H1 (cell line): ENCODE data around the gene SLX9. TPM values are rescaled to one million over a fixed set of nuclear protein-coding genes. Genes with fewer than 3 reads are reported as not detected.

Source experiments
- CTCF ChIA-PET: fragments of 300-600 bp; sonication (Branson Sonifier 250); formaldehyde crosslinking; loops from one replicate; lab custom pipeline; 2021; ENCODE audit not compliant: partially characterized antibody; lab: Charles Lee
- POLR2A ChIA-PET: fragments of 300-600 bp; sonication (Branson Sonifier 250); formaldehyde crosslinking; loops from one replicate; lab custom pipeline; 2021; ENCODE audit warnings: inconsistent platforms; ENCODE audit not compliant: partially characterized antibody; lab: Charles Lee
- DNase-seq, 2 experiments: peaks; one replicate each; pipeline versions ENCODE4 v3.0.0 to v3.0.0-alpha.2; 2010 to 2022; ENCODE audit warnings: low spot score in 2 of 2, low read depth in 1 of 2, mixed read lengths in 1 of 2
- FAIRE-seq: peaks from 2 replicates; lab custom pipeline; 2011; peaks lifted over from hg19 to GRCh38; lab: Jason Lieb, UNC
- H2AFZ ChIP-seq: 2 replicates; pipeline ENCODE4 v1.8.1; 2012; ENCODE audit warnings: low read length, inconsistent platforms
- H2AK5ac ChIP-seq: 2 replicates; pipeline ENCODE4 v1.6.1; 2013; ENCODE audit warnings: low read depth, low read length
- H2BK120ac ChIP-seq: replicated peaks from 2 replicates; pipeline ENCODE3; 2013; ENCODE audit warnings: low read depth, low read length, inconsistent platforms
- H2BK12ac ChIP-seq: 2 replicates; pipeline ENCODE4 v1.6.1; 2013; ENCODE audit warnings: low read depth, low read length
- H2BK15ac ChIP-seq: 2 replicates; pipeline ENCODE4 v1.6.1; 2013; ENCODE audit warnings: low read length
- H2BK20ac ChIP-seq: 2 replicates; pipeline ENCODE4 v1.6.1; 2013; ENCODE audit warnings: low read length
- H2BK5ac ChIP-seq: 2 replicates; pipeline ENCODE4 v1.6.1; 2013; ENCODE audit warnings: low read depth, low read length
- H3K14ac ChIP-seq: 2 replicates; pipeline ENCODE4 v1.6.1; 2013; ENCODE audit warnings: inconsistent platforms; ENCODE audit not compliant: insufficient read length
- H3K18ac ChIP-seq: 2 replicates; pipeline ENCODE4 v1.6.1; 2013; ENCODE audit warnings: low read length; ENCODE audit errors: extremely low read depth
- H3K23ac ChIP-seq: 2 replicates; pipeline ENCODE4 v1.6.1; 2013; ENCODE audit warnings: inconsistent platforms; ENCODE audit not compliant: insufficient read length
- H3K23me2 ChIP-seq: 2 replicates; pipeline ENCODE4 v1.6.1; 2013; ENCODE audit warnings: low read depth, low read length
- H3K27ac ChIP-seq: 2 replicates; pipeline ENCODE4 v1.6.1; 2011; ENCODE audit warnings: low read depth, low read length, inconsistent platforms
- H3K27me3 ChIP-seq, 4 experiments: replicated peaks in 1 of 4; 1 replicate in 1 of 4; 2 replicates in 3 of 4; pipeline versions ENCODE4 v1.6.1 to v1.8.1; 2011 to 2013; ENCODE audit warnings: low read length in 3 of 4, mild to moderate bottlenecking in 3 of 4, inconsistent platforms in 2 of 4, mixed read lengths in 2 of 4, moderate library complexity in 1 of 4; ENCODE audit not compliant: control insufficient read depth in 3 of 4, insufficient read depth in 3 of 4; ENCODE audit errors: extremely low read depth in 1 of 4
- H3K36me3 ChIP-seq, 4 experiments: 2 replicates each; pipeline versions ENCODE4 v1.6.1 to v1.8.1; 2011 to 2013; ENCODE audit warnings: mild to moderate bottlenecking in 4 of 4, low read length in 3 of 4, moderate library complexity in 2 of 4, control low read depth in 1 of 4, inconsistent platforms in 1 of 4; ENCODE audit not compliant: insufficient read depth in 4 of 4, control insufficient read depth in 2 of 4
- H3K4ac ChIP-seq: replicated peaks from 2 replicates; pipeline ENCODE3; 2013; ENCODE audit warnings: low read length, low read depth, mixed read lengths, inconsistent platforms; ENCODE audit not compliant: insufficient read length
- H3K4me1 ChIP-seq, 4 experiments: replicated peaks in 1 of 4; 1 replicate in 1 of 4; 2 replicates in 3 of 4; pipeline versions ENCODE4 v1.6.1 to v1.8.1; 2011 to 2013; ENCODE audit warnings: low read length in 3 of 4, inconsistent platforms in 2 of 4, mixed read lengths in 1 of 4; ENCODE audit not compliant: insufficient read depth in 4 of 4, control insufficient read depth in 3 of 4
- H3K4me2 ChIP-seq, 2 experiments: 2 replicates each; pipeline versions ENCODE4 v1.6.1 to v1.8.1; 2011 to 2013; ENCODE audit warnings: low read depth in 2 of 2, low read length in 2 of 2, control low read depth in 1 of 2, inconsistent platforms in 1 of 2, mild to moderate bottlenecking in 1 of 2; ENCODE audit not compliant: insufficient read depth in 1 of 2
- H3K4me3 ChIP-seq, 4 experiments: fragments of 200-600, 300-600 bp in 1 of 4; sonication (generic), shearing (Covaris generic), sonication (Bioruptor Twin) in 1 of 4; 2 replicates each; pipeline versions ENCODE4 v1.5.1 to v1.8.1; 2011 to 2016; ENCODE audit warnings: low read length in 4 of 4, low read depth in 3 of 4, control low read depth in 2 of 4, inconsistent platforms in 2 of 4, mild to moderate bottlenecking in 2 of 4, mixed read lengths in 1 of 4, moderate library complexity in 1 of 4; ENCODE audit not compliant: insufficient read depth in 2 of 4; ENCODE audit errors: extremely low read depth in 1 of 4
- H3K56ac ChIP-seq: replicated peaks from 2 replicates; pipeline ENCODE3; 2013; ENCODE audit warnings: low read depth, mild to moderate bottlenecking, mixed read lengths, low read length, inconsistent platforms; ENCODE audit not compliant: insufficient read length
- H3K79me1 ChIP-seq: 2 replicates; pipeline ENCODE4 v1.6.1; 2013; ENCODE audit warnings: low read depth, low read length, control low read depth
- H3K79me2 ChIP-seq, 2 experiments: 2 replicates each; pipeline versions ENCODE4 v1.6.1 to v1.8.1; 2012 to 2013; ENCODE audit warnings: low read length in 2 of 2, mild to moderate bottlenecking in 2 of 2, inconsistent platforms in 1 of 2; ENCODE audit not compliant: insufficient read depth in 2 of 2, control insufficient read depth in 1 of 2
- H3K9ac ChIP-seq, 4 experiments: replicated peaks in 1 of 4; 1 replicate in 1 of 4; 2 replicates in 3 of 4; pipeline versions ENCODE4 v1.6.1 to v1.8.1; 2011 to 2013; ENCODE audit warnings: low read depth in 3 of 4, low read length in 3 of 4, control low read depth in 2 of 4, mild to moderate bottlenecking in 2 of 4, moderate library complexity in 2 of 4, inconsistent platforms in 1 of 4; ENCODE audit errors: extremely low read depth in 1 of 4
- H3K9me3 ChIP-seq, 2 experiments: 2 replicates each; pipeline versions ENCODE4 v1.6.1 to v1.8.1; 2012 to 2013; ENCODE audit warnings: mild to moderate bottlenecking in 2 of 2, moderate library complexity in 2 of 2, control low read depth in 1 of 2, inconsistent platforms in 1 of 2, low read depth in 1 of 2, low read length in 1 of 2, mixed read lengths in 1 of 2; ENCODE audit not compliant: insufficient read depth in 2 of 2
- H4K20me1 ChIP-seq, 2 experiments: replicated peaks in 1 of 2; 2 replicates each; pipeline versions ENCODE3 to v1.8.1; 2011 to 2013; ENCODE audit warnings: inconsistent platforms in 2 of 2, low read length in 2 of 2, mild to moderate bottlenecking in 1 of 2; ENCODE audit not compliant: insufficient read depth in 2 of 2, control insufficient read depth in 1 of 2
- H4K5ac ChIP-seq: 2 replicates; pipeline ENCODE4 v1.6.1; 2013; ENCODE audit warnings: low read length, low read depth, mixed read lengths, inconsistent platforms; ENCODE audit not compliant: insufficient read length
- H4K8ac ChIP-seq: 2 replicates; pipeline ENCODE4 v1.8.0; 2013; ENCODE audit warnings: mild to moderate bottlenecking, moderate library complexity, low read length, inconsistent platforms; ENCODE audit not compliant: insufficient read depth; ENCODE audit errors: extremely low read depth
- H4K91ac ChIP-seq: replicated peaks from 2 replicates; pipeline ENCODE3; 2013; ENCODE audit warnings: low read length, mixed read lengths, inconsistent platforms; ENCODE audit not compliant: insufficient read length
- KDM1A ChIP-seq: fragments of 200-600, 300-600 bp; sonication (generic); IDR thresholded peaks from 2 replicates; pipeline ENCODE4 v1.7.1; 2016; ENCODE audit warnings: mild to moderate bottlenecking, low read length, borderline replicate concordance
- MAFK ChIP-seq: IDR thresholded peaks from 2 replicates; pipeline ENCODE4 v1.6.1; 2012; ENCODE audit warnings: low read depth, mild to moderate bottlenecking, improper control_type of control experiment, low read length
- POU5F1 ChIP-seq: IDR thresholded peaks from 2 replicates; pipeline ENCODE4 v1.6.1; 2011; ENCODE audit warnings: low read depth, mild to moderate bottlenecking, low read length, moderate library complexity
- SP4 ChIP-seq: IDR thresholded peaks from 2 replicates; pipeline ENCODE4 v1.6.1; 2012; ENCODE audit warnings: low read length, inconsistent platforms
- WGBS, 2 experiments: shearing (Covaris generic) in 1 of 2; methylation state at CpG; one replicate each; pipeline versions ENCODE4 v1.1.6 to v1.1.7; 2013 to 2015; ENCODE audit warnings: low lambda C conversion rate in 2 of 2, mixed read lengths in 2 of 2, inconsistent platforms in 1 of 2, low coverage in 1 of 2, missing lambda C conversion rate in 1 of 2; ENCODE audit not compliant: insufficient replicate concordance in 2 of 2, insufficient coverage in 1 of 2, insufficient read length in 1 of 2; ENCODE audit errors: extremely low coverage in 1 of 2, missing lambda C conversion rate in 1 of 2; 5-methylcytosine and 5-hydroxymethylcytosine counted together
- polyA plus RNA-seq, 7 experiments: library from polyadenylated mRNA; depleted of rRNA in 3 of 7; stranded (reverse) in 5 of 7; unstranded in 2 of 7; fragments of >200 nt in 5 of 7; fragments of 200-250 nt in 2 of 7; gene quantifications; 1 replicate in 5 of 7; 2 replicates in 1 of 7; 4 replicates in 1 of 7; pipeline versions ENCODE4 v1.2.1 to v1.2.3, GENCODE V29; 2011 to 2013; ENCODE audit warnings: missing spikeins in 2 of 7, mixed read lengths in 2 of 7
- total RNA-seq: library from RNA; stranded (reverse); fragmentation: NEBNext Ultra II Directional; extraction: Animal tissue kit (Norgen Biotek cat#: 25700); gene quantifications from 2 replicates; pipeline ENCODE4 v1.2.1, GENCODE V29; 2021
- TF ChIP-seq, protein P1 (sequence below): IDR thresholded peaks from 2 replicates; pipeline ENCODE4 v1.6.1; 2012; ENCODE audit warnings: inconsistent platforms

Gene SLX9
- total and polyA plus RNA-seq, 2 of the 8 experiments (the other 6 are each of a cell fraction or from before 2014, with no cell fraction given) = 17.7 to 57.3 TPM

- no peak overlapping the region for H3K9ac ChIP-seq
- 90% methylated on average over 25 of the region's 28 CpGs; no CpG with 5 or more reads in 1 of the 2 experiments for WGBS, 2 experiments
- H3K4me2 ChIP-seq = no peak overlapping the region
- H2BK20ac ChIP-seq = no peak overlapping the region
- H3K56ac ChIP-seq = no peak overlapping the region
- no peak overlapping the region for H3K4ac ChIP-seq
- H2BK12ac ChIP-seq = no peak overlapping the region
- H2BK5ac ChIP-seq = no peak overlapping the region
- peaks cover 0 to 3% of the 10 kb centered on the region in 2 experiments; a peak in 1 of 4 replicates for H3K9me3 ChIP-seq
- TF ChIP-seq POU5F1 = no peak
- TF ChIP-seq SP4 = no peak
- TF ChIP-seq KDM1A = no peak
- TF ChIP-seq, protein P1, sequence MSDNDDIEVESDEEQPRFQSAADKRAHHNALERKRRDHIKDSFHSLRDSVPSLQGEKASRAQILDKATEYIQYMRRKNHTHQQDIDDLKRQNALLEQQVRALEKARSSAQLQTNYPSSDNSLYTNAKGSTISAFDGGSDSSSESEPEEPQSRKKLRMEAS = no peak
- no peak for TF ChIP-seq MAFK
- no peak overlapping the region for H3K27ac ChIP-seq
- no peak overlapping the region for H2AK5ac ChIP-seq
- CTCF ChIA-PET = no interaction called here
- H2BK15ac ChIP-seq = no peak overlapping the region
- H2AFZ ChIP-seq = no peak overlapping the region
- H3K14ac ChIP-seq = no peak overlapping the region
- H3K79me2 ChIP-seq = no peaks in the 10 kb centered on the region
- POLR2A ChIA-PET = no interaction called here
- peaks cover 2 to 36% (median 28%) of the 10 kb centered on the region in 4 experiments for H3K27me3 ChIP-seq
- H4K8ac ChIP-seq = peak overlapping the region; percentile 36; the same call in 1 of the 2 replicates
- peaks cover 0 to 2% (median 0%) of the 10 kb centered on the region in 4 experiments; a peak in 2 of 7 replicates for H3K4me1 ChIP-seq
- DNase-seq = no peak
- H3K23me2 ChIP-seq = peaks cover 4% of the 10 kb centered on the region; the same call in 1 of the 2 replicates
- H3K4me3 ChIP-seq = no peak overlapping the region
- H2BK120ac ChIP-seq = no peak overlapping the region
- H3K36me3 ChIP-seq = no peaks in the 10 kb centered on the region
- no peaks in the 10 kb centered on the region for H4K20me1 ChIP-seq
- no peak for FAIRE-seq
- H3K18ac ChIP-seq = no peak overlapping the region
- no peak overlapping the region for H4K91ac ChIP-seq
- no peaks in the 10 kb centered on the region for H3K79me1 ChIP-seq
- no peak overlapping the region for H4K5ac ChIP-seq
- no peak overlapping the region for H3K23ac ChIP-seq
Observed at GRCh38 chr21:45020629-45021427, 81.0 kb downstream of the SLX9 start.
